Ecto neural progenitor cell (in vitro differentiated cells): ENCODE data around the gene OR6N2.

Source experiments
- DNase-seq: peaks from one replicate; pipeline ENCODE4 v3.0.0-alpha.2; 2018; ENCODE audit warnings: low spot score

The OR6N2 gene

DNA sequence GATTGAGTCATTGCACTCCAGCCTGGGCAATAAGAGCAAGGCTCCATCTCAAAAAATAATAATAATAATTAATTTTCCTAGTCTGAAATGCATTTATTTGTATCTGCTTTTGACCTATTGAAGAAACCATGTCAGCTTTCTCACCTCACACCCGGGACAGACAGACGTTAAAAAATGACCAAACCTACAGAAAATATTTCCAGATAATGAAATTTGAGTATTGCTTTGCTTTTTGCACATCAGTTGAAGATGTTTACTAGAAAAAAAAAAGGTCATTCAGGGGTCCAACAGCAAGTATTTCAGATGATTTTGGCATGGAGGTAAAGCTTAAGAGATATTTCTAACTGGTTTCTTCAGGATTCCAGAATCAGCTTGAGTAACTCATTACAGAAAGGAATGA, 26.6 kb downstream of the OR6N2 start, which contains the start of gene OR6K6:
Gene OR6K6 (plus strand): TSS at position 301 of the 400 bp plus-strand sequence. CDS start 168 bp downstream, outside the sequence.
- no peak for DNase-seq

GRCh38 chr1:158752155-158752712, 28.8 kb downstream of the OR6N2 start:
- no peak for DNase-seq

- DNase-seq: no peak
These were observed 45.2 kb downstream of the OR6N2 start for GRCh38 chr1:158735848-158736247.

DNA sequence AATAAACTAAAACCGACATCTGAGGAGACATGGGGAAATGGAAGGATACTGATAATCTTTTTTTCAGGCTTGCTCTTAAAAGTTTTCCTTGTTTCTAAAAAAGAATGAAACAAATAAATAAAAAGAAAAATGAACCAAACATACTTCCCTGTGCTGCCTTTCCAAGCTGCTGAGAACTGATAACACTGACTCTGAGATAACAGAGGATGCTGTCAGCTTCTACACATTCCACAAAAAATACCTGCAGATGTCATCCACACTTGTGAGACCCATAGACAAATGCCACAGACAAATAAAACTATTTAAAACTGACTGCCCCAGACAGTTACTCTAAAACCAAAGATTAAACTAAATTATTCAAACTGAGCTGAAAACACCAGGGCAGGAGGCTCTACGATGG, 48.5 kb downstream of the OR6N2 start:
- DNase-seq: no peak

DNA sequence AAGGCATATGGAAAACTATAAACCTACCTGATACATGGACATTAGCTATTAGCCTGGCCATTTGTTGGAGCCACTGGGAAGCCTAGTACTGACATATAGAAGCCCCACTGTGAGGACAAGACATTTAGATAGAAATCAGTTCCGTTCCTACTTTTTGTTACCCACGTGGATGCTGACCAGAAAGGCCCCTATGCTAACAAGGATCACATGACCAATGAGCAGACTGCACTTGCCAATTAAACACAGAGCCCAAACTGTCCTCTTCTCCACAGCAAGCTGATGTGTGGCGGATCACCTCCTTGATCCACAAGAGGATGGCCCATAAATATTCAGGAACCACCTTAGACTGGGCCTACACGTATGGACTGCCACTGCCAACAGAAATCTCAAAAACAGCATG, 49.3 kb downstream of the OR6N2 start:
- no peak for DNase-seq

DNA sequence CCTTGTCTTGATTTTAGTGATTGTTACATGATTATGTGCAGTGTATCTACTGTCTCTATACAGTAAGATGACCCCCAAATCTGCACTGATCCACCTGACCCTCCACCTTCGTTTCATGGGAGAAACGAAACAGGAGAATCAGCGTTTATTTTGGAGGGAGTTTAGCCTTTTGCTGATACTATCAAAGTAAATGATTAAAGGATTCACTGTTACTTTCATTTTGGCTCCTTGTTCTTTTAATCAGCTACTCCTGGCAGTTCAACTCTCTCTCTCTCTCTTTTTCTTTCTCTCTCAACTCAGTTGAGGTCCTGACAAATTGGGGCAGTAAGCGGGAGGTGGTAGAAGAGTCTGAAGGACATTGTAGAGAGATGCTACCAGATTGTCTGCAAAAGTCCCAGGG, 50.6 kb downstream of the OR6N2 start:
- no peak for DNase-seq

GRCh38 chr1:158728510-158729225, 52.3 kb downstream of the OR6N2 start:
- DNase-seq: no peak

GRCh38 chr1:158724442-158724841, 56.6 kb downstream of the OR6N2 start:
- DNase-seq: no peak
